ENCODE measurements around the gene TEKTIP1.

GRCh38 chr19:3589949-3590348 is 51.0 kb downstream of the TEKTIP1 start:
- TF ChIP-seq, protein P1, sequence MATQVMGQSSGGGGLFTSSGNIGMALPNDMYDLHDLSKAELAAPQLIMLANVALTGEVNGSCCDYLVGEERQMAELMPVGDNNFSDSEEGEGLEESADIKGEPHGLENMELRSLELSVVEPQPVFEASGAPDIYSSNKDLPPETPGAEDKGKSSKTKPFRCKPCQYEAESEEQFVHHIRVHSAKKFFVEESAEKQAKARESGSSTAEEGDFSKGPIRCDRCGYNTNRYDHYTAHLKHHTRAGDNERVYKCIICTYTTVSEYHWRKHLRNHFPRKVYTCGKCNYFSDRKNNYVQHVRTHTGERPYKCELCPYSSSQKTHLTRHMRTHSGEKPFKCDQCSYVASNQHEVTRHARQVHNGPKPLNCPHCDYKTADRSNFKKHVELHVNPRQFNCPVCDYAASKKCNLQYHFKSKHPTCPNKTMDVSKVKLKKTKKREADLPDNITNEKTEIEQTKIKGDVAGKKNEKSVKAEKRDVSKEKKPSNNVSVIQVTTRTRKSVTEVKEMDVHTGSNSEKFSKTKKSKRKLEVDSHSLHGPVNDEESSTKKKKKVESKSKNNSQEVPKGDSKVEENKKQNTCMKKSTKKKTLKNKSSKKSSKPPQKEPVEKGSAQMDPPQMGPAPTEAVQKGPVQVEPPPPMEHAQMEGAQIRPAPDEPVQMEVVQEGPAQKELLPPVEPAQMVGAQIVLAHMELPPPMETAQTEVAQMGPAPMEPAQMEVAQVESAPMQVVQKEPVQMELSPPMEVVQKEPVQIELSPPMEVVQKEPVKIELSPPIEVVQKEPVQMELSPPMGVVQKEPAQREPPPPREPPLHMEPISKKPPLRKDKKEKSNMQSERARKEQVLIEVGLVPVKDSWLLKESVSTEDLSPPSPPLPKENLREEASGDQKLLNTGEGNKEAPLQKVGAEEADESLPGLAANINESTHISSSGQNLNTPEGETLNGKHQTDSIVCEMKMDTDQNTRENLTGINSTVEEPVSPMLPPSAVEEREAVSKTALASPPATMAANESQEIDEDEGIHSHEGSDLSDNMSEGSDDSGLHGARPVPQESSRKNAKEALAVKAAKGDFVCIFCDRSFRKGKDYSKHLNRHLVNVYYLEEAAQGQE (IDR thresholded peaks at IDR 0.05; ENCODE audit: insufficient read depth in 1 of 2, low read depth in 2 of 2, low read length in 2 of 2) = no peak
- TF ChIP-seq FOXP2 (optimal IDR thresholded peaks at IDR 0.05; ENCODE audit: borderline replicate concordance, extremely low read depth, extremely low read length, insufficient read depth) (no peak), SIN3A (IDR thresholded peaks at IDR 0.05; ENCODE audit: borderline replicate concordance, insufficient read depth, low read length) (no peak), POLR2AphosphoS5 (IDR thresholded peaks at IDR 0.05; ENCODE audit: low read depth, low read length) (no peak), TAF1 (IDR thresholded peaks at IDR 0.05; ENCODE audit: borderline replicate concordance, insufficient read depth, low read length) (no peak)

Measured in PFSK-1 (cell line).